GM19099 (cell line): ENCODE results near the gene TET3.

Experiments
- POLR2A ChIP-seq: IDR thresholded peaks from 3 replicates; pipeline ENCODE4 v1.6.1; 2011; ENCODE audit warnings: low read depth; ENCODE audit not compliant: insufficient read length; ENCODE audit errors: extremely low read depth

TET3 gene

GRCh38 chr2:73961274-73961673 is 23.4 kb upstream of the TET3 start:
- no peak for TF ChIP-seq POLR2A

- TF ChIP-seq POLR2A, result no peak
Observed at GRCh38 chr2:73961823-73962615, 22.7 kb upstream of the TET3 start.

- no peak for TF ChIP-seq POLR2A
Observed at GRCh38 chr2:73962798-73963197, 21.9 kb upstream of the TET3 start.

GRCh38 chr2:73963385-73964120 is 21.2 kb upstream of the TET3 start:
- TF ChIP-seq POLR2A, result no peak

- TF ChIP-seq POLR2A, result no peak
Observed at GRCh38 chr2:73964223-73964622, 20.5 kb upstream of the TET3 start.

GRCh38 chr2:73965053-73965452 is 19.7 kb upstream of the TET3 start:
- TF ChIP-seq POLR2A, result no peak

- TF ChIP-seq POLR2A, result no peak
Observed at GRCh38 chr2:73968357-73968937, 16.3 kb upstream of the TET3 start.

- TF ChIP-seq POLR2A, result no peak
Observed at GRCh38 chr2:73969356-73969755, 15.4 kb upstream of the TET3 start.

- TF ChIP-seq POLR2A, result no peak
Observed at GRCh38 chr2:73970141-73970803, 14.4 kb upstream of the TET3 start.

GRCh38 chr2:73970850-73971471 is 13.7 kb upstream of the TET3 start:
- peak; percentile 35 for TF ChIP-seq POLR2A

GRCh38 chr2:73971722-73972121 is 13.0 kb upstream of the TET3 start:
- no peak for TF ChIP-seq POLR2A

GRCh38 chr2:73972846-73973245 is 11.9 kb upstream of the TET3 start:
- TF ChIP-seq POLR2A, result no peak

GRCh38 chr2:73975731-73976130 is 9.0 kb upstream of the TET3 start:
- no peak for TF ChIP-seq POLR2A

GRCh38 chr2:73976803-73977202 is 7.9 kb upstream of the TET3 start:
- TF ChIP-seq POLR2A, result no peak

- TF ChIP-seq POLR2A, result no peak
Observed at GRCh38 chr2:73977466-73977865, 7.2 kb upstream of the TET3 start.
